ENCODE results near the gene NPAS3.

DNA sequence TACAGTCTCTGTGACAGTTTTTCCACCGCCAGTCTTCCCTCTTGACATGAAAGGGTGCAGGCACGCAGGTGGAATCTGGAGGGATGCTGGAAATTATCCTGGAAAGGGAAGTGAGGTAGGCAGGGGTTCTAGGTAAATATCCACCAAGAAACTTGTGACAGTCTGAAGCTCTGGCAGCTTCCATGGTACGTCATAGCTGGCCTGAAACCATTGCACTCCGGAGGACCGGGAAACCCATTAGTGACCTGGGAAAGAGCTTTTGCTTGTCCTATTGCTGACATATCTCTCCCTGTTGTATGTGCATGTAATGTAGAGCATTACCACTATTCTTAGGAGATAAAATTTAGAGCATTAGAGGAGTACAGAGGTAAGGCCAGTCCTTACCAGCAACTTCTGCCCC lies 736.2 kb downstream of the NPAS3 start:
- TF ChIP-seq, protein P1, sequence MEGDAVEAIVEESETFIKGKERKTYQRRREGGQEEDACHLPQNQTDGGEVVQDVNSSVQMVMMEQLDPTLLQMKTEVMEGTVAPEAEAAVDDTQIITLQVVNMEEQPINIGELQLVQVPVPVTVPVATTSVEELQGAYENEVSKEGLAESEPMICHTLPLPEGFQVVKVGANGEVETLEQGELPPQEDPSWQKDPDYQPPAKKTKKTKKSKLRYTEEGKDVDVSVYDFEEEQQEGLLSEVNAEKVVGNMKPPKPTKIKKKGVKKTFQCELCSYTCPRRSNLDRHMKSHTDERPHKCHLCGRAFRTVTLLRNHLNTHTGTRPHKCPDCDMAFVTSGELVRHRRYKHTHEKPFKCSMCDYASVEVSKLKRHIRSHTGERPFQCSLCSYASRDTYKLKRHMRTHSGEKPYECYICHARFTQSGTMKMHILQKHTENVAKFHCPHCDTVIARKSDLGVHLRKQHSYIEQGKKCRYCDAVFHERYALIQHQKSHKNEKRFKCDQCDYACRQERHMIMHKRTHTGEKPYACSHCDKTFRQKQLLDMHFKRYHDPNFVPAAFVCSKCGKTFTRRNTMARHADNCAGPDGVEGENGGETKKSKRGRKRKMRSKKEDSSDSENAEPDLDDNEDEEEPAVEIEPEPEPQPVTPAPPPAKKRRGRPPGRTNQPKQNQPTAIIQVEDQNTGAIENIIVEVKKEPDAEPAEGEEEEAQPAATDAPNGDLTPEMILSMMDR (IDR thresholded peaks at IDR 0.05): no peak
- TF ChIP-seq EZH2phosphoT487 (IDR thresholded peaks at IDR 0.05): no peak
